ENCODE results near the gene WBP2NL.

DNA sequence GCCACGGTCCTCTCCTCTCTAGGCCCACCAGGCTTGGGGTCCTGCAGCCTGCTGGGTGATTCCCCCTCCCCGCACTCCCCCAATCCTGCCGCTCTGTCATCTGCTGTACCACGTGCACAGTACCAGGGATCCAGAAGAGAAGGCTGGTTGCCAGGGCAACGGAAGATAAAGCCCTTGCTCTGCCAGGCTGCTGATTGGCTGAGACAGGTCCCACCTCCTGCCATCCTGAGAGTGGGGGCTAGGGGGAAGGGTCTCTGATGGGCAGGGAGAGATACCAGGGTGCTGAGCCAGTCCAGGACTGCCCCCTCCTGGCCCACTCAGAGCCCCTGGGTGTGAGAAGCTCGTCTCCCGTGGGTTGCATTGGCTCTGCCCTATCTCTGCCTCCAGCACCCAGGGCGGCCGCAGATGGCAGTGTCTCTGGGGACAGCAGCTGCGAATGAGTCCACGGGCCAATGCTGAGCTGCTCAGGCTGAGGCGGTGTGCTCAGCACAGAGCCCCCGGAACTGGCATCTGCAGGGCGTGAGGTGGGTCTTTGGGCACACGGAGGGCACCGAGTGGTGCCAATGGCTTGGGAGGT, 46.6 kb upstream of the WBP2NL start, which contains the start of gene SMIM45:
- TF ChIP-seq FOXM1 (IDR thresholded peaks at IDR 0.05; ENCODE audit: borderline replicate concordance) = no peak
- no peak for TF ChIP-seq FOXA1 (IDR thresholded peaks at IDR 0.05)
- TF ChIP-seq SUZ12 (IDR thresholded peaks at IDR 0.05) = no peak
- TF ChIP-seq FOXK2 (IDR thresholded peaks at IDR 0.05) = no peak
- TF ChIP-seq, protein P1, sequence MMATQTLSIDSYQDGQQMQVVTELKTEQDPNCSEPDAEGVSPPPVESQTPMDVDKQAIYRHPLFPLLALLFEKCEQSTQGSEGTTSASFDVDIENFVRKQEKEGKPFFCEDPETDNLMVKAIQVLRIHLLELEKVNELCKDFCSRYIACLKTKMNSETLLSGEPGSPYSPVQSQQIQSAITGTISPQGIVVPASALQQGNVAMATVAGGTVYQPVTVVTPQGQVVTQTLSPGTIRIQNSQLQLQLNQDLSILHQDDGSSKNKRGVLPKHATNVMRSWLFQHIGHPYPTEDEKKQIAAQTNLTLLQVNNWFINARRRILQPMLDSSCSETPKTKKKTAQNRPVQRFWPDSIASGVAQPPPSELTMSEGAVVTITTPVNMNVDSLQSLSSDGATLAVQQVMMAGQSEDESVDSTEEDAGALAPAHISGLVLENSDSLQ (IDR thresholded peaks at IDR 0.05) = no peak
- TF ChIP-seq ARNT (IDR thresholded peaks at IDR 0.05) = no peak
- TF ChIP-seq SP1 (IDR thresholded peaks at IDR 0.05) = no peak
- no peak for TF ChIP-seq ZNF384 (IDR thresholded peaks at IDR 0.05)
- no peak for TF ChIP-seq BHLHE40 (IDR thresholded peaks at IDR 0.05; ENCODE audit: borderline replicate concordance)
- no peak for TF ChIP-seq CTBP1 (IDR thresholded peaks at IDR 0.05; ENCODE audit: borderline replicate concordance)
- no peak for TF ChIP-seq ELF4 (IDR thresholded peaks at IDR 0.05)
- no peak for TF ChIP-seq L3MBTL2 (conservative IDR thresholded peaks at IDR 0.05)
- no peak for TF ChIP-seq TARDBP (IDR thresholded peaks at IDR 0.05)
